Measurements from ENCODE around the gene NMRAL1.

GRCh38 chr16:4487955-4488498 lies 13.6 kb upstream of the NMRAL1 start:
- no peak for TF ChIP-seq POLR2A (IDR thresholded peaks at IDR 0.05; ENCODE audit: low read length)
- TF ChIP-seq GATA1 (IDR thresholded peaks at IDR 0.05; ENCODE audit: low read depth, low read length): no peak
